Esophagus muscularis mucosa (tissue), 4 donors: ENCODE data around the gene RAE1. TPM values are rescaled to one million over a fixed set of nuclear protein-coding genes. Genes with fewer than 3 reads are reported as not detected.
"Not testable (repeated sequence)": the region's sequence is repeated elsewhere in the genome, so short reads cannot be mapped to it uniquely, and the experiment has no call there.

Experiments used
- DNase-seq: peaks from one replicate; pipeline ENCODE4 v3.0.0-alpha.2; 2017; ENCODE audit errors: extremely low spot score
- H3K27ac ChIP-seq, 4 donors: fragments of 200-600 bp; sonication (generic); replicated peaks in 1 of 4; 1 replicate in 3 of 4; 2 replicates in 1 of 4; pipeline ENCODE4 v1.5.1; 2016 to 2019; ENCODE audit warnings: mild to moderate bottlenecking in 1 of 4
- H3K27me3 ChIP-seq, 4 donors: fragments of 200-600 bp; sonication (generic); one replicate each; pipeline versions ENCODE4 v1.5.1 to v1.6.0; 2016 to 2019
- H3K36me3 ChIP-seq, 4 donors: fragments of 200-600 bp; sonication (generic); one replicate each; pipeline ENCODE4 v1.5.1; 2016 to 2019
- H3K4me1 ChIP-seq, 4 donors: fragments of 200-600 bp; sonication (generic); one replicate each; pipeline ENCODE4 v1.5.1; 2016 to 2019
- H3K4me3 ChIP-seq, 4 donors: fragments of 200-600 bp; sonication (generic); 1 replicate in 2 of 4; 2 replicates in 2 of 4; pipeline ENCODE4 v1.5.1; 2016 to 2019; ENCODE audit warnings: mild to moderate bottlenecking in 4 of 4, moderate library complexity in 1 of 4
- H3K9me3 ChIP-seq, 4 donors: fragments of 200-600 bp; sonication (generic); 1 replicate in 3 of 4; 2 replicates in 1 of 4; pipeline ENCODE4 v1.5.1; 2016 to 2019
- CTCF ChIP-seq, 3 experiments: fragments of 200-600 bp in 2 of 3; fragments of 450-650 bp in 1 of 3; sonication (generic) in 2 of 3; IDR thresholded peaks; one replicate each; pipeline ENCODE4 v1.5.1; 2017 to 2019; ENCODE audit warnings: antibody characterized with exemption in 3 of 3, mild to moderate bottlenecking in 2 of 3, moderate library complexity in 1 of 3
- EP300 ChIP-seq: sonication (generic); formaldehyde crosslinking; IDR thresholded peaks from one replicate; pipeline ENCODE4 v1.6.1; 2017; ENCODE audit warnings: antibody characterized with exemption
- POLR2A ChIP-seq: fragments of 450-650 bp; IDR thresholded peaks from one replicate; pipeline ENCODE4 v1.6.1; 2017; ENCODE audit warnings: antibody characterized with exemption, moderate library complexity, mild to moderate bottlenecking, low read depth
- POLR2AphosphoS5 ChIP-seq, 2 donors: sonication (generic); formaldehyde crosslinking; IDR thresholded peaks; one replicate each; pipeline ENCODE4 v1.6.1; 2017; ENCODE audit warnings: antibody characterized with exemption in 2 of 2
- WGBS: methylation state at CpG from one replicate; pipeline ENCODE4 v1.1.5; 2018; 5-methylcytosine and 5-hydroxymethylcytosine counted together
- intact Hi-C: fragments of 100-400 bp; cut with DNase I; formaldehyde crosslinking; loops from one replicate; pipeline ENCODE4 v1.15.1; 2023
- total RNA-seq, 4 donors: library from RNA; depleted of rRNA; stranded (reverse); fragments of >200 nt; gene quantifications; one replicate each; pipeline versions ENCODE4 v1.1.0 to v1.2.1, GENCODE V29; 2016

Gene RAE1
- total RNA-seq, 4 donors from 2014 or later, result 15.0 to 24.1 (median 21.5) TPM

- WGBS, result 84% methylated on average over 16 of the region's 16 CpGs
- Histone ChIP-seq H3K27me3 (peaks cover 0 to 16% (median 0%) of the 10 kb centered on the region in 4 donors), H3K4me1 (peaks cover 9 to 25% (median 17%) of the 10 kb centered on the region in 4 donors), H3K9me3 (no peaks in the 10 kb centered on the region), H3K27ac (peak overlapping the region; percentile 22 to 93 (median 70)), H3K36me3 (peaks cover 0 to 24% (median 10%) of the 10 kb centered on the region in 4 donors), H3K4me3 (peak overlapping the region in 1 of 4 donors; percentile 26)
- no peak for TF ChIP-seq POLR2A
- no peak for TF ChIP-seq CTCF (IDR thresholded peaks at IDR 0.05)
- TF ChIP-seq EP300, result no peak
- no peak for TF ChIP-seq POLR2AphosphoS5 (IDR thresholded peaks at IDR 0.05)
- DNase-seq, result no peak
- intact Hi-C loops, result no loop called here
These were observed 859 bp upstream of the RAE1 start for GRCh38 chr20:57350081-57350710.

- WGBS, result 25% methylated on average over 7 of the region's 24 CpGs
- intact Hi-C loops, H3K9me3 ChIP-seq, DNase-seq: not testable (repeated sequence)
- Histone ChIP-seq H3K4me3 (peak overlapping the region; percentile 83 to 96 (median 85)), H3K36me3 (peaks cover 0 to 29% (median 11%) of the 10 kb centered on the region in 4 donors), H3K4me1 (peaks cover 9 to 25% (median 17%) of the 10 kb centered on the region in 4 donors), H3K27ac (peak overlapping the region; percentile 85 to 93 (median 86)), H3K27me3 (peaks cover 0 to 16% (median 0%) of the 10 kb centered on the region in 4 donors)
These were observed 371 bp upstream of the RAE1 start for GRCh38 chr20:57350726-57351041.

- TF ChIP-seq POLR2AphosphoS5 (IDR thresholded peaks at IDR 0.05) (no peak), POLR2A (no peak), CTCF (IDR thresholded peaks at IDR 0.05) (no peak), EP300 (no peak)
- H3K9me3 ChIP-seq, result no peaks in the 10 kb centered on the region
- H3K36me3 ChIP-seq, result peaks cover 0 to 29% (median 11%) of the 10 kb centered on the region in 4 donors
- intact Hi-C loops, result no loop called here
- H3K27ac ChIP-seq, result peak overlapping the region in 1 of 4 donors; percentile 93
- DNase-seq, result no peak
- H3K27me3 ChIP-seq, result peaks cover 0 to 12% (median 0%) of the 10 kb centered on the region in 4 donors
- peaks cover 9 to 25% (median 17%) of the 10 kb centered on the region in 4 donors for H3K4me1 ChIP-seq
- H3K4me3 ChIP-seq, result peak overlapping the region in 3 of 4 donors; percentile 83 to 86 (median 84)
- WGBS, result 78% methylated on average over 6 of the region's 6 CpGs
These were observed 1.2 kb downstream of the RAE1 start for GRCh38 chr20:57352305-57352704.

- no peak for DNase-seq
- no peak overlapping the region for H3K27ac ChIP-seq
- TF ChIP-seq EP300 (no peak), POLR2AphosphoS5 (IDR thresholded peaks at IDR 0.05) (no peak), CTCF (IDR thresholded peaks at IDR 0.05) (no peak), POLR2A (no peak)
- no peak overlapping the region for H3K4me3 ChIP-seq
- no peaks in the 10 kb centered on the region for H3K9me3 ChIP-seq
- 90% methylated on average over 9 of the region's 9 CpGs for WGBS
- intact Hi-C loops, result no loop called here
- peaks cover 0 to 29% (median 11%) of the 10 kb centered on the region in 4 donors for H3K36me3 ChIP-seq
- peaks cover 9 to 25% (median 17%) of the 10 kb centered on the region in 4 donors for H3K4me1 ChIP-seq
- H3K27me3 ChIP-seq, result peaks cover 0 to 1% (median 0%) of the 10 kb centered on the region in 4 donors
These were observed 2.3 kb downstream of the RAE1 start for GRCh38 chr20:57353351-57353750.

GRCh38 chr20:57361517-57361916, 10.5 kb downstream of the RAE1 start:
- H3K36me3 ChIP-seq, result peaks cover 27 to 55% (median 39%) of the 10 kb centered on the region in 4 donors
- H3K27me3 ChIP-seq, result no peaks in the 10 kb centered on the region
- TF ChIP-seq POLR2AphosphoS5 (IDR thresholded peaks at IDR 0.05) (peak in 1 of 2 donors; percentile 9), EP300 (no peak), CTCF (IDR thresholded peaks at IDR 0.05) (no peak), POLR2A (no peak)
- H3K4me1 ChIP-seq, result peaks cover 0 to 9% (median 8%) of the 10 kb centered on the region in 4 donors
- no peak overlapping the region for H3K4me3 ChIP-seq
- no peaks in the 10 kb centered on the region for H3K9me3 ChIP-seq
- peak overlapping the region in 1 of 4 donors; percentile 2 for H3K27ac ChIP-seq
- WGBS, result 77% methylated on average over 5 of the region's 6 CpGs
- peak; percentile 42 for DNase-seq
- intact Hi-C loops, result no loop called here
